ENCODE measurements around the gene CD320.
"Not testable (repeated sequence)": the region's sequence is repeated elsewhere in the genome, so short reads cannot be mapped to it uniquely, and the experiment has no call there.

Gene CD320

DNA sequence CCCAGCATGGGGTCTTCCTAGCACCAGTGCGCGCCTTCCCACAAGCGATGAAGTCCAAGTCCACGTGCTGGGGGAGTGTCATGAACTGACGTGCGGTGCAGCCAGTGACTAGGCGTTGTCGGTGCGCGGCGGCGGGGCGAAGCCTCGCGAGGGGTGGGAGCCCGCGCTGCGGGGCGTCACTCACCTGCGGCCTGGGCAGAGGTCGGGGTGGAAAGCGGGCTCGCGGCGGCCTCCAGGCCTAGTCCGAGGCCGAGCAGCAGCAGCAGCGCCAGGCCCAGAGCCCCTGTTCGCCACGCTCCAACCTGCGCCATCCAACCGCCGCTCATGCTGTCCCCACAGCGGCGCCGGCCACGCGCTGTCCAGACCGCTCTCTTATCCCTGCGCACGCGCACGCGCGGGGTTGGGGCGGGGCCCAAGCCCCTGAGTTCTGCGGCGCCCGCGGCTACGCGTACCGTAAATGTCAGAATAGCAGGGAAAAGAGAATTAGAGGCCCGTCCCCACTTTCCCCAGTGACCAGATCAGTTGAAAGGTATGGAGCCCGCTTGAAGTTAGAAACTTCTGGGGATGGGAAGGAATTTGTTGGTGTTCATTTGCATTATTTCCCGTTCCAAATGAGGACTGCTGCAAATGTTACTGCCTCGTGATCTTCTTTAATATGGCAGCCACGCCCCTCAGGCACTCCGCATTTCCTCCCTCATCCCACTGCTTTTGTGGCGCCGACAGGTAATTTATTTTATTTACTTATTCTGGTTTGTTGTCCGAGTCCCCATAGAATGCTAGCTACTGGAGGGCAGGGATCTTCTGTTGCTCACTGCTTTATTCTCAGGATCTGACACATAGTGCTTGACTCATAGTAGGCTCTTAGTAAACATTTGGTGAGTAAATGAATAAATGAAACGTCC lies at the start of gene CD320:
CD320 (minus strand) TSS at position 394 of the 902 bp plus-strand sequence; CDS start at position 326, 68 bp downstream.
- peak; percentile 88 for DNase-seq

DNA sequence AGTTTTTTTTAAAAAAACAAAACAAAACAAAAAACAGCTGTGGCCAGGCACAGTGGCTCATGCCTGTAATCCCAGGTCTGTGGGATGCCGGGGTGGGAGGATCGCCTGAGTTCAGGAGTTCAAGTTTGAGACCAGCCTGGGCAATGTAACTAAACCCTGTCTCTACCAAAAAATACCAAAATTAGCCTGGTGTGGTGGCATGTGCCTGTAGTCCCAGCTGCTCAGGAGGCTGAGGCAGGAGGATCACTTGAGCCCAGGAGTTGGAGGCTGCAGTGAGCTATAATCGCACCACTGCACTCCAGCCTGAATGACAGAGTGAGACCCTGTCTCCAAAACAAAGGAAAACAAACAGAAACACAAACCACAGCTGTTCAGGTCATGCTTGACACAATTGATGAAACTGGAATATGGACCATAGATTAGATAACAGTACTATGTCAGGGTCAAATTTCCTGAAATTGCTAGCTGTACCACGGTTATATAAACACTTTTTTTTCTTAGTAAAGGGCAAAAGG lies 48.9 kb upstream of the CD320 start:
- DNase-seq: no peak

DNA sequence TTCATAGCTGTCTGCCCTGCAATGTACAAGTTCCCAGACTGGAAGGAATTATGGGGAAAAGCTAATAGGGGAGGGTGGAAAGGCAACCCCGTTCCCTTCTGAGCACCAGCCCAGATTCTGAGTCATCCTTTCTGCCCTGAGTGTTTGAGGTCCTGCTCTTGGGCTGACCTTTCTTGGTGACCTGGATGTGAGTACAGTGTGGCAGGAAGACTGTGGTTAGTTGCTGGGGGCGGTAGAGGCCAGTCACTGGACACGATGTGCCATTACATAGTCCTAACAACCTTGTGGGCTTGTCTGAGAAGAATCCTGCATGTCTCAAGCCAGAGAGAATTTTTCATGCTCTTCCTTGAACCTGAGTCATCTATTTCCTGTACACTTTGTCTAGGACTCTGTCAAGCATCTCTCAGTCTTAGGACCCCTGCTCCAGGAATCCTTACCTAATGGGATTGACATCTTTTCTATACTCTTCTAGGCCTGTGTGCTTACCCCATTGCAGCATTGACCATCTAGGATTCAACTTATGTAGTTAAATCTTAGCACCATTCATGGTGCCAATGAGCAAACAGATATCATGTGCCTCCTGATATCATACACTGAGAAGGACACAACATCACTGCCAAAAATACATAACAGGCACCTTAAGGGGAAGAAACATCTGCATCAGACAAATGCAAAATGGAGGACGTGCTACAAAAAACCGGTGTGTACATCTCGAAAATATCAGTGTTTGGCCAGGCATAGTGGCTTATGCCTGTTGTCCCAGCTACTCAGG lies 47.7 kb upstream of the CD320 start:
- DNase-seq: no peak

DNA sequence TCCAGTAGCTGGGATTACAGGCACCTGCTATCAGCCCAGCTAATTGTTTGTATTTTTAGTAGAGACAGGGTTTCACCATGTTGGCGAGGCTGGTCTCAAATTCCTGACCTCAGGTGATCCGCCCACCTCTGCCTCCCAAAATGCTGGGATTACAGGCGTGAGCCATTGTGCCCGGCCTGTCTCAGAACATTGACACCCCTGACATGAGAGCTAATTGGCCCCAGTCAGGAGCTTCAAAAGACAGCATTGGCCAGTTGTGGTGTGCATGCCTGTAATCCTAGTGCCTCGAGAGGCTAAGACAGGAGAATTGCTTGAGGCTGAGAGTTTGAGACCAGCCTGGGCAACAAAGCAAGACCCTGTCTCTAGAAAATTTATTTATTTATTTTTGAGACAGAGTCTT lies 44.7 kb upstream of the CD320 start:
- DNase-seq: not testable (repeated sequence)

DNA sequence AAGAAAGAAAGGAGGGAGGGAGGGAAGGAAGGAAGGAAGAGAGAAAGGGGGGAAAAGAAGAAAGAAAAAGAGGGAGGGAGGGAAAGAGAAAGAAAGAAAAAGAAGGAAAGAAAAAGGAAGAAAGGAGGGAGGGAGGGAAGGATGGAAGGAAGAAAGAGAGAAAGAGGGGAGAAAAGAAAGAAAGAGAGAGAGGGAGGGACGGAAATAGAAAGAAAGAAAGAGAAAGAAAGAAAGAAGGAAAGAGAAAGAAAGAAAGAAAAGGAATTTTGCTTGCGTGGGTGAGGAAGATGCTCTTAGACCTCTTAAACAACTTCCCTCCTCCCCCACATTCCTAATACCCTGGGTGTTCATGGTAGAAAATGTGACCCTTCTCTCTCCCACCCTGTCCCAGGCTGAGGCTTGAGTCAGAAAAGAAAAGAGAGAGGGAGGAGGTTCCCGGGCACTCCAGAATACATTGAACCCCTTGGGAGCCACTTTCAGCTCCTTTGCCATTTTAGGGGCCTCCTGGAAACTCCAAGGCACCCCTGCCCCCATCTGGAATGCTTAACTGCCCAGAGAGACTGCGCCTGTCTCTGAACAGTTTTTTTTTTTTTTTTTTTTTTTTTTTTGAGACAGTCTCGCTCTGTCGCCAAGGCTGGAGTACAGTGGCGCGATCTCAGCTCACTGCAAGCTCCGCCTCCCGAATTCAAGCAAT lies 44.1 kb upstream of the CD320 start:
- DNase-seq: no peak

DNA sequence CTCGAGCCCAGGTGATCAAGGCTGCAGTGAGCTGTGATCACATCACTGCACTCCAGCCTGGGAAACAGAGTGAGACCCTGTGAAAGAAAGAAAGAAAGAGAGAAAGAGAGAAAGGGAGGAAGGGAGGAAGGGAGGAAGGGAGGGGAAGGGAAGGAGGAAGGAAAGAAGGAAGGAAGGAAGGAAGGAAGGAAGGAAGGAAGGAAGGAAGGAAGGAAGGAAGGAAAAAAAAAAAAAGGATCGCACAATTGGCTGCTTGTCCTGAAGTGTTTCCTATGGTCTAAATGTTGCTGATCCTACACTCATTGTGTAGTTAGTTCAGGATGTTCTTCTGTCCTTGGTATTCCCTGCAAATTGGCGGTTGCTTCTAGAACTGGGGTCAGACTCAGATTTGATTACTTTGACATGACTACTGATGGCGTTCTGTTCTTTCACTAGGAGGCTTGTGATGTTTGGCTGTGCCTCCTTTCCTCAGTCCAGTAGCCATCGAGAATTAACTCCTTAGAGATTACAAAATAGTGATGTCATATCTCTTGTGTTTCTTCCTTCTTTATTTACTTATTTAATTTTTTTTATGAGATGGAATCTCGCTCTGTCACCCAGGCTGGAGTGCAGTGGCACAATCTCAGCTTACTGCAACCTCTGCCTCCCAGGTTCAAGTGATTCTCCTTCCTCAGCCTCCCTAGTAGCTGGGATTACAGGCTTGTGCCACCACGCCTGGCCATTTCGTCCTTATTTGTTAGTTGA lies 41.6 kb upstream of the CD320 start:
- not testable (repeated sequence) for DNase-seq

DNA sequence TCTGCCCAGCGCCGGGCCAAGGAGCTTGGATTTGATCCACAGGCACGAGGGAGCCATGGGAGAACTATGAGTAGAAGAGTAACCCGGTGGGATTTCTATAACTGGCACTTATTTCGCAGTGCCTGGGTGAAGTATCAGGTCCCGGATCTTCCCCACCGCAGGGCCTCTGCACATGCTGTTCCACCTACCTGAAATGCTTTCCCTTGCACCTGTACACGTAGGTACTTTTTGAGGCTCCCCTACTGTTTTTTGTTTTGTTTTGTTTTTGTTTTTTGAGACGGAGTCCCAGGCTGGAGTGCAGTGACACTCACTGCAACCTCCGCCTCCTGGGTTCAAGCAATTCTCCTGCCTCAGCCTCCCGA lies 35.3 kb upstream of the CD320 start:
- DNase-seq: no peak

DNA sequence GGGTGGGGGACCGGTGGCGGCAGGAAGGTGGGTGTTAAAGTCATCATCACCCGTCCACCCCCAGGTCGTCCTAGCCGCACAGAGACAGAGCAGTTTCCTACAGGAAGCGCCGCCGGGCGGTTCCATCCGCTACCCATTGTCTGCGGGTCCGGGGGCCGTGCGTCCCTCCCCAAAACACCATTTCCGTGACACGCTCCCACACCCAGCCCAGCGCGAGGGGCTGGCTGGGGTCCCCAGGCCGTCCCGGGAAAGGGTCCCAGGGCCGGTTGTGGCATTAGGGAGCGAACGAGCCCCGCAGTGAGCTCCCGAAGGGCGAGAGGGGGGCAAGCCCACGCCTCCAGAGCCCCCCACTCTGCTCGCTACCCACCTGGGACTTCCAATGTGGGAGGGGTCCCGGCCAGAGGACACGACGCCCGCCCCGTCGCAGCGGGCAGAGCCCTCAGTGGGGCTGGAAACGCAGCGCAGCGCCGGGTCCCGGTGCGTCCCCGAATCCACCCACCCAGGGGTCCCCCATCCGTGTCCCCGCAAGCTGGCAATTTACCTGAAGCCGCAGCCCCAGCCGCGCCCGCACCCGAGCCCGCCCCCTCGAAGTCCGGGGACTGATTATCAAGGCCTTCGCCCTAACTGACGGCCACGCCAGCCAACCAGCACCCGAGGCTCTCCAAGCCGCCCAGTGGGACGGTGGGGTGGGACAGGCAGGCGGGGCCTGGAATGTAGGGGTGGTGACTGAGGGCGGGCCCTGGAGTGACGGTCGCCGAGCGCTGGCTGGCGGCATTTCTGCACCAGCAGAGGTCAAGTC lies 34.7 kb upstream of the CD320 start, which contains the start of gene KANK3:
KANK3 (minus strand) TSS at position 579 of the 799 bp plus-strand sequence. CDS start 5,434 bp downstream, outside the sequence.
- DNase-seq: peak; percentile 90

DNA sequence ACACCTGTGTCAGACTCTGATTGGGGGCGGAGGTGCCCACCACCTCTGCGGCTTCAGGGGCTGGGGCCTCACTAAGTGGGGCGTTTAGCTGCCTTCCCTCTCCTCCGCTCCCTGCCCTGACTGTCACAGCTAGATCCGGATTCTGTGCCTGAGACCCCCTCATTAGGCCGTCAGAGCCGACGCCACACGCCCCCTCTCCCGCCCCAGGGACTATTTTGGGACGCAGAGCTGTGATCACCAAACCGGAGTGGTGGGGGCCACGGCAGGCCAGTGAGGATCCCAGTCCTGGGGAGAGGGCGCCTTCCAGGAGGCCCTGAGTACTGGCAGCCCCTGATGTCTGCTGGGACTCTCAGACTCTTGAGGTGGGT lies 34.1 kb upstream of the CD320 start:
- DNase-seq: no peak

DNA sequence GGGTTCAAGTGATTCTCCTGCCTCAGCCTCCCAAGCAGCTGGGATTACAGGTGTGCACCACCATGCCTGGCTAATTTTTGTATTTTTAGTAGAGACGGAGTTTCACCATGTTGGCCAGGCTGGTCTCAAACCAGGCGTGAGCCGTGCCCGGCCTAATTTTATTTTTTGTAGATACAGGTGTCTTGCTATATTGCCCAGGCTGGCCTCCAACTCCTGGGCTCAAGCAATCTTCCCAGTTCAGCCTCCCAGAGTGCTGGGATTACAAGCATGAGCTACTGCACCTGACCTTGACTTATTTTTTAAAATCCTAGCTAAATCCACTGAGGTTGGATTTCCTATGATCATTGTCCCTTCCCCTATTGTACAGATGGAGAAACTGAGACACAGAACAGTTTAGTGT lies 33.3 kb upstream of the CD320 start:
- DNase-seq: not testable (repeated sequence)

DNA sequence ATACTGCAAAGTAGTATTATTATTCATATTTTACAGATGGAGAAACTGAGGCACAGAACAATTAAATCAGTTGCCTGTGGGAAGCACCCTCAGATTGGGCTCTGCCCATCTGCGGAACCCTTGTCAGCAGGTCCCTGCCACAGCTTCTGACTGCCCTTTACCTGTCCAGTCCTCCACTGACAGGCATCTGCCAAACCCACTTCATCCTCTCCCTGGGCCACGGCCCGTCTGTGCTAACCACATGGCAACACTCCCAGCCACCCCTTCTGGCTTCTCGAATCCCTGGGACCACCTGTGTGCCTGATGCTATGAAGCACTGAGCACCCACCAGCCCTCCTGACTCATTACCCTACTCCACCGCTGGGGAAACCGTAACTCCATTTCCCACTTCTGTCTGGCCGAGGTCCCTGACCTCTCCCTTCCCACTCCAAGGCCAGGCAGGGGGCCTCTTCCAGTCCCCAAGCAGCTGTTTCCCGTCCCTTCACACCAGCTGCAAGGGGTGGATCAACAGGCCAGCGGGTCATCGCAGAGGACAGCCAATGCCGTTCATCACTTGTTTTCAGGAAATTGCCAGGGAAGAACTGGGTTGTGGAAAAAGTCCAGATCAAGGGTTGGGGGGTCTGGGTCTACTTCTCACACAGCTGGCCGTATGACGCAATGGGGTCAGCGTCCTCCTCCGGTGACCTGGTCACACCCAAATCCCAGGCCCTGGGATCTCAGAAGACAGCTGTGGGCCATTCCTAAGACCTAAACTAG lies 32.4 kb upstream of the CD320 start:
- no peak for DNase-seq

DNA sequence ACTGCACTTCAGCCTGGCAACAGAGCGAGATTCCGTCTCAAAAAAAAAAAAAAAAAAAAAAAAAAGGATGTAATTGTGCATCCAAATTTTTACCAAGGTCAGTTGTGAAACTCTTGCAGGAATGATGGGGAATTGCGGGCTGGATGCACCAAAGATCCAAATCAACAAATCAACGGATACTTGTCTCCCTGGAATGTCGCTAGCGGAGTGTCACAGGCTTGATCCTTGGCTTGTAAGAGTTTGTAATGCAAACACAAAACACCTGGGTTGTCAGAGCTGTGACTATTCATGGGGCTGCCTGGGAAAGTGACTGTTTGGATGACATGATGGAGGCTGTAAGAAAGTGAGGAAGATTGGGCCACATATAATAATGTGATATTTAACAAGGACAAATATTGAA lies 30.7 kb upstream of the CD320 start:
- no peak for DNase-seq

DNA sequence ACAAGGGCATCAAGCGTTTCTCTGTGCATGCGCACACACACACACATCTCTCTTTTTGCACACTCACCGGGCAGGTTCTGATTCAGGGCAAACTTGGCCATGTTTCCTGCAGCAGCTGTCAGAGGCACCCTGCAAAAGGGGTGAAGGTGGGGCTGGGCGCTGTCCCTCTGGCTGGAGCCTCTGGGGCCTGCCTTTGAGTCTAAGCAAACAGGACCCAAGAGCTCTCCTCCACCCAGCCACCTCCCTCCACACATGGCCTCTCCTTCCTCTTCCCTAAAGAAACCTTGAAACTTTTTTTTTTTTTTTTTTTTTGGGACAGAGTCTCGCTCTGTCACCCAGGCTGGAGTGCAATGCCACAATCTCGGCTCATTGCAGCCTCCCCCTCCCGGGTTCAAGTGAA lies 29.6 kb upstream of the CD320 start:
- DNase-seq: no peak

DNA sequence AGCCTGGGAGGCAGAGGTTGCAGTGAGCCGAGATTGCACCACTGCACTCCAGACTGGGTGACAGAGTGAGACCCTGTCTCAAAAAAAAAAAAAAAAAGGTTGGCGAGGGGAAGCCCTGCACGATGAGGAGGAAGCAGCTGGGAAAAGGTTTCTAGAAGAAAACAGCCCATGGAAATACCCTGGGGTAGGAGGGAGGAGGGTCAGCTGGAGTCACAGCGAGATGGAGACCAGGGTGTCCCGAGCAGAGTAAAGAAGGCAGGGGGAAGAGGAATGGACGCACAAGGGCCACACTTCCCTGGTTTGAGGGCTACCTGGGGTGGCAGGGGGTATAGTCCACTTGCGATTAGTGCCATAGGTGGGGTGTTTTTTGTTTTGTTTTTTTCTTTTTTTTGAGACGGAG lies 28.5 kb upstream of the CD320 start:
- no peak for DNase-seq

DNA sequence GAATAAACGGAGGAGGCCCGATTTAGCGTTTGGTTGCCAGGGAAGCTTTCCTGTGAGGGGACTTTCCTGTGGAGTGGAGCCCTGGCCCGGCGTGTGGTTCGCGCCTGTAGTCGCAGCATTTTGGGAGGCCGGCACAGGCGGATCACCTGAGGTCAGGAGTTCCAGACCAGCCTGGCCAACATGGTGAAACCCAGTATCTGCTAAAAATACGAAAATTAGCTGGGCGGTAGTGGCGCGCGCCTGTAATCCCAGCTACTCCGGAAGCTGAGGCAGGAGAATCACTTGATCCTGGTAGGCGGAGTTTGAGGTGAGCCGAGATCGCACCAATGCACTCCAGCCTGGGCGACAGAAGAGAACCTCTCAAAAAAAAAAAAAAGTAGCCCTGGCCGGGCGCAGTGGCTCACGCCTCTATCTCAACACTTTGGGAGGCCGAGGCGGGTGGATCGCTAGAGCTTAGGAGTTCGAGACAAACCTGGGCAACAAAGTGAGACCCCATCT lies 28.0 kb upstream of the CD320 start:
- DNase-seq: peak; percentile 50

DNA sequence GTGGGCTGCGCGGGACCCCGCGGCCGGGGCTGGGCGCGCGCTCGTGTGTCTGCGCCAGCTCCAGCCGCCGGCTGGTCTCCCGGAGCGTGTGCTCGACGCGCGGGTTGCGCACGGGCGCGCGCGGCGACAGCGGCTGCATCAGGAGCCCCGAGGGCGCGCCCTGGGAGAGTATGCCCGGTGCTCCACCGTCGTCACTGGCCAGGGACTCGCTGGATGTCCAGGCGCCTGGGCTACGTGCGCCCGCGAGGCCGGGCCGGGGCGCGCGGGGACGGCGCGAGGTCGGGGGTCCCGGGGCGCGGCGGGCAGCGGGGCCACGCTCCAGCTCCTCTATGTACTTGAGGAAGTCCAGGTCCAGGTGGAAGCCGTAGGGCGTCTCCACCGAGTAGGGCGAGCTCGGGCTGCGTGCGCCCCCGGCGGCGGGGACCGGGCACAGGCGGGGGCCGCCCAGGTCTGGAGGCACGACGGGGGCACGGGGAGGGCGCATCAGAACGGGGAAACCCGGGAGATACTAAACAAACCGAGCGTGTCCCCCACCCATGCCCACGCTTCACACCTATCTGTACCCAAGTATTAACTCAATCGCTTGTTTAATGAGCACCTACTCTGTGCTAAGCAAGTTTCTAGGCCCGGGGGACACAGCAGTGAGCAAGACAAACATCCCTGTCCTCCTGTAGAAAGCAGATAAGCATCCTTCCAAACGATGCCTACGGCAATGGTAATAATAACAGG lies 27.3 kb upstream of the CD320 start:
- peak; percentile 55 for DNase-seq

DNA sequence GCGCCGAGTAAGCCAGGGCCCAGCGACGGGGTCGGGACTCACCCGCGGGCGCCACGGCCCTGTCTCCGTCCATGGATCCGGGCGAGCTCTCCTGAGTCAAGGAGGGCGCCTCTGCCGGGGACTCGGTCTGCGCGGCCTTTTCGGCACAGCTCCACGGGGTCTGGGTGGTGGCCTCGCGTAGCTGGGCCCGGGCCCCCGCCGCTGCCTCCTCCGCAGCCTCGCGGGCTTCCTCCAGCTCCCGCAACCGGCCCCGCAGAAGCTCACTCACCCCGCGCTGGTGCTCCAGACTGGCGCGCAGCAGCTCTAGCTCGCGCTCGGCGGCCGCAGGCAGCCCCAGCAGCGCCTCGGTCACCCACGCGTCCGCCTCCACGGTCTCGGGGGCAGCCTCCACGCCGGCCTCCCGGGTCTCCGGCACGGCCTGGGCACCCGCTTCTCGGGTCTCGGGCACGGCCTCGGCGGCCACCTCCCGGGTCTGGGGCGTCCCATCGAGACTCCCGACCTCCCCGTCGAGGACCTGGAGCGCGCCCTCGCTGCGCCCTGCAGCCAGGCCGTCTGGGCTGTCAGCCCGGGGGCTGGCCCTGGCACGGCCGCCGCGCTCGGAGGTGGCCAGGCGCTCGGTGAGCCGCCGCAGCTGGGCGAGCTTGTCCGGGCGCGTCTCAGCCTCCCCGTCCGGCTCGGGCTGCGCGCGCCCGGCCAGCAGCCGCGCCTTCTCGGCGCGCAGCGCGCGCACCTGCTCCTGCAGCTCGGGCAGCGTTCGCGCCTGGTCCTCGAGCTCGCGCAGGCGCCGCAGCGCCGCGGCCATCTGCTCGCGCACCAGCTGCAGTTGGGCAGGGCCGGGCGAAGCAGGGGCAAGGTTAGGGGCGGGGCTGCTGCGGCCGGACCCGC lies 26.5 kb upstream of the CD320 start:
- peak; percentile 83 for DNase-seq

DNA sequence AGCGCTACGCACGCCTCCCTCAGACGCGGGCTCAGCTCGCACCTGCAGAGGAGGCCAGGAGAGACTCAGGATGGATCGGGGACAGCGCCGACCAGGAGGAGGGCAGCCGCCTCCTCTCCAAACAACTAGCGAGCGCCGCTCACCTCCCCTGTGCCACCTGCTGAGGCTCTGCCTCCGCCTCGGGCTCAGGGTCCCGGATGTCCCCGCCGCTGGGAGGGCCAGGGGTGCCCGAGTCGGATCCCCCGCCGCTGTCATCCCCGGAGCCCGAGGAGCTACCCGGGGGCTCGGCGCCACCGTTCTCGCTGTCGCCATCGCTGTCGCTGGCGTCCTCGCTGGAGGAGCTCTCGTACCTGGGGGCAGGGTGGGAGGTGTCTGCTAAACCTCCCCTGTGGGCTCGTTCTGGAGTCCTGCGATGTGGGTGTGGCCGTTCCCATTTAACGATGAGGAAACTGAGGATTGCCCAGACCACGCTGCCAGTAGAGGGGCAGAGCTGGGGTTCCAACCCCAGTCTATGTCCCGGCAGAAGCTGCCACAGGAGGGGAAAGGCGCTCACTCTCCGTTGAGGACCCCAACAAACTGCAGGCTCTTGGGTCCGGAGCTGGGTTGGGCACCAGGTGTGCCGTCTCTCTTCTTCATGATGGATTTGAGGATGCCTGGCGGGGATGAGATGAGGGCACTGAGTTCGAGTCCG lies 25.8 kb upstream of the CD320 start:
- DNase-seq: no peak

All from NCI-H2029 (cell line).